ENCODE measurements around the gene VKORC1.

The VKORC1 gene

DNA sequence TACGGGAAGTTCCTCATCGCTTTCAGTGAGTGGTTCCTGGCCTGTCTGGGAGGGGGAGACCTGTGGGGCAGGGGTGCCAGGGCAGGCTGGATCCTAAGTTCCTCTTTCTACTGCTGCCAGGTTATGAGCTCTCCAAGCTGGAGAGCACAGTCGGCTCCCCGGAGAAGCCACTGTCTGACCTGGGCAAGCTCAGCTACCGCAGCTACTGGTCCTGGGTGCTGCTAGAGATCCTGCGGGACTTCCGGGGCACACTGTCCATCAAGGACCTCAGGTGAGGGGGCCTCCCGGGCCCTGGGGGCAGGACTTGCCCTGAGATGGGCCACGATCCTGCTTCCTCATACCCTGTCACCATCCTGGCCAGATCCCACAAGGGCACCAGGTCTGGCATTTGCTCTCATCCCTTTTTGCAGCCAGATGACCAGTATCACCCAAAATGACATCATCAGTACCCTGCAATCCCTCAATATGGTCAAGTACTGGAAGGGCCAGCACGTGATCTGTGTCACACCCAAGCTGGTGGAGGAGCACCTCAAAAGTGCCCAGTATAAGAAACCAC, 35.8 kb upstream of the VKORC1 start:
- in situ Hi-C loops (cut with MboI; ENCODE audit: low sequenced_read_pairs): no loop called here

GRCh38 chr16:31129568-31130335, 35.2 kb upstream of the VKORC1 start:
- in situ Hi-C loops (cut with MboI; ENCODE audit: low sequenced_read_pairs): no loop called here

DNA sequence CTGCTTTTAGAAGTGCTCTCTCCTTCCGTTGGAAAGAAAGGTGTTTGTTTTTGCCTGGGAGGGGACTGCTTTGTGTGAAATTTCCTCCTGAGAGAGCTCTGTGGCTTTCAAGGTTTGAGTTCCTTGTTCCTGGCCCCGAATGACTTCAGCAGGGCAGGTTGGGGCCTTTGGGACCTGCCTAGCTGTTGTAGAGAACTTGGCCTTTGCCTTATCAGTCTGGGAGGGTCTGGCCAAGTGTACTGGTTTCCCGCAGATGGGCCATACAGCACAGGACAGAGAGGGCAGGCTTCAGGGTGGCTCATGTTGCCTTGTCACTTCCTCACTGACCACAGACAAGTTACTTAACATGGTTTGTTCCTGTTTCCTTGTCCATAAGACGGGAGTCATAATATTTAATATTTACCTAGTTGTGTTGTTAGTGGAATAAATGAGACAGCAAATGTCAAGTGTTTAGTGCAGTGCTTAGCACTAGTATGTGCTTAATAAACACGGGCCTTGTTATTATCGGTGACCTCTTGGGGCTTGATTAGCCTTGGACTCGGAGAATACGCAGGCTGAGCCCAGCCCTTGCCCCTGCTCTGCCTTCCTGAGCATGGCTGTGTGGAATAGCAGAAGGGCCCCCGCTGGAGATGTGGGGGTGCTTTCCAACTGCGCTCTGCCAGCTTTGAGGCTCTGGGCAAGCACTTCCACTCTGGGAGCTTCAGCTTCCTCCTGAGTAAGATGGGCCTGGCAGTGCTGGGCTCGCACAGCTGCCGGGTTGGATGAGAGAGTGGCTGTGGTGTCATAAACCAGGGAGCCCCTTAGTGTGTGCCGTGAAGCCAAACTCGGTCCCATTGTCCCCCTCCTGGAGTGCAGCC, 34.3 kb upstream of the VKORC1 start:
- in situ Hi-C loops (cut with MboI; ENCODE audit: low sequenced_read_pairs): no loop called here

DNA sequence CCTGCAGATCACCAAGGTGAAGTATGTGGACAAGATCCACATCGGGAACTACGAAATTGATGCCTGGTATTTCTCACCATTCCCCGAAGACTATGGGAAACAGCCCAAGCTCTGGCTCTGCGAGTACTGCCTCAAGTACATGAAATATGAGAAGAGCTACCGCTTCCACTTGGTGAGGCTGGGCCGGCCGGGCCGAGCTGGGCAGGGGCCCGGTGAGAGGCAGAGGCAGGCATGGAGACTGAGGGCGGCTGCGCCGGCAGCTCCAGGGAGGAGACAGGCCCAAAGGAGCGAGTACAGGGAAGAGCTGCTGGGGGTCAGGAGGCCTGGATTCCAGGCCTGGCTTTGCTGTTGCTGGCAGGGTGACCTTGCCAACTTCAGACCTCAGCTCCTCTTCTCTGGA, 32.6 kb upstream of the VKORC1 start:
- in situ Hi-C loops (cut with MboI; ENCODE audit: low sequenced_read_pairs): no loop called here

DNA sequence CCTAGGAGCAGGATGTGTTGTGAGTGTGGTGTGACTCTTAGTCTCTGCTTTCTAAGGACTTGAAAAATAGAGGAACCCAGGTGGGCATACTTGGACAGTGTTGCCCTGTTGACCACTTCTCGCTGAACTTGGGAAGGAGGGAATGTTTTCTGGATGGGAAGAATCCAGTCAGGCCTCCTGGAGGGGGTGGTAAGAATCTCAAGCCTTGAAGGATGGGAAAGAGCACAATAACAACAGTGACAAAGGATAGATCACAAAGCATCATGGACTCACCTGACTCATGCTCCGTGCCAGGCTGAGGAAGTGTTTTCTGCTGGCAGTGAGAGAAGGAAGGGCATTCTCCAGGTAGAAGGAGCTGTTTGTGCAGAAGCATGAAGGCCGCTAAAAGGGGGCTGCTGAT, 31.2 kb upstream of the VKORC1 start:
- in situ Hi-C loops (cut with MboI; ENCODE audit: low sequenced_read_pairs): no loop called here

GRCh38 chr16:31120129-31120528, 25.5 kb upstream of the VKORC1 start:
- in situ Hi-C loops (cut with MboI; ENCODE audit: low sequenced_read_pairs): no loop called here

GRCh38 chr16:31118223-31119155, 23.9 kb upstream of the VKORC1 start:
- in situ Hi-C loops (cut with MboI; ENCODE audit: low sequenced_read_pairs): no loop called here

DNA sequence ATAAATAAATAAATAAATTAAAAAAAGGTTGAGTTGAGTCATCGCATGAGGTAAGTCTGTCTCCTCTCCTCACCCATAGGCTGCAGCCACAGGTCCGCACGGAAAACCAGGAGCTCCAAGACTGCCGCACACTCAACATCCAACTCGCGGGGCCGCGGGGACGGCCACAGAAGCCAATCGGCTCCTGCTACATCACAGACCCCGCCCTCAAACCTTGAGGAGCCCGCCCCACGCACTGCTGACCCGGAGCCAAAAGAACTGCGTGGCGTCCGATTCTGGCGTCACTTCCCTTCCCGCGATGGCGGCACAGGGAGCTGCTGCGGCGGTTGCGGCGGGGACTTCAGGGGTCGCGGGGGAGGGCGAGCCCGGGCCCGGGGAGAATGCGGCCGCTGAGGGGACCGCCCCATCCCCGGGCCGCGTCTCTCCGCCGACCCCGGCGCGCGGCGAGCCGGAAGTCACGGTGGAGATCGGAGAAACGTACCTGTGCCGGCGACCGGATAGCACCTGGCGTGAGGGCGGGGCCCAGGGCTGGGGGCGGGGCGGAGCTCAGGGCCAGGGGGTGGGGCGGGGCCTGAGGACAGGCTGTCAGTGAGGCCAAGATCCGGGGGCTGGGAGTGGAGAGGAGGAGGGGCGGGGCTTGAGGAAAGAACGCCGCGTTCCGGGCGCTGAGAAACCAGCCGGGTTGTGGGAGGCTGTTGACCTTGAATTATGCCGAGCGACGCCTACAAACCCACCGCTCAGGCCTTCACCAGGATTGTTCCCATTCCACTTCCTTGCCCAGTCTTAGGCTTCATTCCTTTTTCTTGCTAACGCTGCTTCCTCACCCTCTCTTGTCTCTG, 23.0 kb upstream of the VKORC1 start, which contains the start of gene KAT8:
TSS of gene KAT8 (plus strand) at position 281 of the 839 bp plus-strand sequence. CDS start at position 299, 18 bp downstream.
- in situ Hi-C loops (cut with MboI; ENCODE audit: low sequenced_read_pairs): no loop called here

GRCh38 chr16:31114468-31114867, 19.9 kb upstream of the VKORC1 start:
- in situ Hi-C loops (cut with MboI; ENCODE audit: low sequenced_read_pairs): no loop called here

DNA sequence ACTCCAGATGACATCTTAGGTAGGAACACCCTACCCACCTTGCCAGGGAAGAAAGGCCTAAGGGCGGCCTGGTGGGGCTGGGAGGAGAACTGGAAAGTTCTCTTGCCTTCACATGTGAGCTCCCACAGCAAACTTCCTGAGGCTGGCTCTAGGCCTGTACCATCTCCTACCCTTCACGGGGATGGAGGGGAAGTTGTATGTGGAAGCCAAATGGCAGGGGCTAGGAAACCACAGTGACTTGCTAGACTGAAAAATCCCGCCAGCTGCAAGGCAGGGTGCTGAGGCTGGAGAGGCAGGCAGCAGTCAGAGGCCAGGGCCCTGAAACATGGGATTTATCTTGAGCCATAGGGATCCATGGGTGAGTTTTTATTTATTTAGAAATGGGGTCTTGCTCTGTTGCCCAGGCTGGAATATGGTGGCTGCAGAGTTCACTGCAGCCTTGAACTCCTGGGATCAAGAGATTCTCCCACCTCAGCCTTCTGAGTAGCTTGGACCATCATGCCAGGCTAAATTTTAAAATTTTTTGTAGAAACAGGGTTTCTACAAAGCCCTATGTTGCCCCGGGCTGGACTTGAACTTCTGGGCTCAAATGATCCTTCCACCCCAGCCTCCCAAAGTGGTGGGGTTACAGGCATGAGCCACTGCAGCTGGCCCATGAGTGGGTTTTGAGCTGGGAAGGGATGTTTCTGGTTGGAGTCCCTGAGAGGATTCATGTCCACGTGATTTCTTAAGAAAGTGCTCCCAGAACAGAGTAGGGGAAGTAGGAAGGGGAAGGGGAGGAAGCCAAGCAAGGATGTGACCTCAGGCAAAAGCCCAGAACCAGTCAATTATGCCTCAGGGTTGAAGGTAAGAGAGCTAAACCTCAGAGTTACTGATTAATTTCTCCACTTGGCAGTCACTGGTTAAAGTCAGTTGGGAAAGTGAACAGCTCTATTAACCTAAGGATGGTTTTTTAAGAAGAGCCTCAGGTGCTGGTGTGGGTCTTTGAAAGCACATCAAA, 18.8 kb upstream of the VKORC1 start:
- in situ Hi-C loops (cut with MboI; ENCODE audit: low sequenced_read_pairs): no loop called here

DNA sequence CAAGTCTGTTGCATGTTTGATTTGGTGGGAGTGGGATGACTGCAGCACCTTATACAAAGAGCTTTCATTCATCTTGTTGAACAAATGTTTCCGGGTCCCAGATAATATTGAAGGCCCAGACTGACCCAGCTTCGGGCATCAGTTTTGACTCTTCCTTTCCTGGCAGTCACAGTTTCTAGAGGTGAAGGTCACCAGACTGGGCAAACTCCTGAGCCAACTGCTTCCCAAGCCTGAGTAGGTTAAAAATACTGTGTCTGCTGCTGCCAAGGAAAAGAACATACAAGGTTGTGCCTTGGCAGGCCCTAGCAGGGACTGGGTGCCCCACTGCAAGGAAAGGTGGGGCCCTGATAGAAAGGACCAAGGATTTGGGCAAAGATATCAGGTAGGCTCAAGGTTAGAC, 18.1 kb upstream of the VKORC1 start:
- in situ Hi-C loops (cut with MboI; ENCODE audit: low sequenced_read_pairs): no loop called here

- in situ Hi-C loops (cut with MboI; ENCODE audit: low sequenced_read_pairs): no loop called here
These were observed 17.4 kb upstream of the VKORC1 start for GRCh38 chr16:31111881-31112466.

- in situ Hi-C loops (cut with MboI; ENCODE audit: low sequenced_read_pairs): no loop called here
These were observed 15.8 kb upstream of the VKORC1 start for GRCh38 chr16:31110106-31111034.

GRCh38 chr16:31109622-31110021, 15.0 kb upstream of the VKORC1 start:
- in situ Hi-C loops (cut with MboI; ENCODE audit: low sequenced_read_pairs): no loop called here

DNA sequence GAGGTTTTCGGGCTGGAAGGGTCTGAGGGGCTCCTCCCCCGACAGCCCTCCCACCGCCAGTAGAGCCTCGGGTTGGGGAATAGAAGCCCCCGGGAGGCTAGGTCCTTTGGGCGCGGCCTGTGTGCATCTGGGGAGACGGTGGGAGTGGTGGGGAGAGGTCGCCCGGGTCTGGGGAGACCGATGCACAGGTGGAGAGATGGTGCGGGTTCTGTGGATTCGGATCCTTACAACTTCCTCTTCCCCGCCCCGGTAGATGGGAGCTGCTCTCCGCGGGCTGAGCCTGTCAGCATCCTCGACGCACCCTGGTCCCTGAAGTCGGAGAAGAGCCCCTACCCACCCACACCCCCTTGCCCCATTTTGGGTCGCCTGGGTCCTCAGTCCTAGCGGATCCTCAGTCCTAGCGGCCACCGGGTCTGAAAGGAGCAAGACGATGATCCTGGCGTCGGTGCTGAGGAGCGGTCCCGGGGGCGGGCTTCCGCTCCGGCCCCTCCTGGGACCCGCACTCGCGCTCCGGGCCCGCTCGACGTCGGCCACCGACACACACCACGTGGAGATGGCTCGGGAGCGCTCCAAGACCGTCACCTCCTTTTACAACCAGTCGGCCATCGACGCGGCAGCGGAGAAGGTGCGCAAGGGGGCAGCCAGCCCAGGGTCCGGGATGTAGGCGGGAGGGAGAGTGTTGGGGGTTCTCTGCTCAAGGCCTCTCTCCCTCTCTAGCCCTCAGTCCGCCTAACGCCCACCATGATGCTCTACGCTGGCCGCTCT, 14.4 kb upstream of the VKORC1 start:
- in situ Hi-C loops (cut with MboI; ENCODE audit: low sequenced_read_pairs): no loop called here

GRCh38 chr16:31108035-31108793, 13.6 kb upstream of the VKORC1 start, which contains the start of gene BCKDK:
TSS of gene BCKDK (plus strand) at chr16:31108386. CDS start at chr16:31109224, 838 bp downstream.
- in situ Hi-C loops (cut with MboI; ENCODE audit: low sequenced_read_pairs): no loop called here

Data from HL-60/S4 (cell line).